SIG-M5 treated with dmso at 0.1 percent for 504 hours (cell line): ENCODE data around the gene PRDM16.

Experiments
- DNase-seq: peaks from one replicate; lab custom pipeline; 2025; ENCODE audit not compliant: unreplicated experiment; lab: John Stamatoyannopoulos, UW

The PRDM16 gene

GRCh38 chr1:3403388-3404231 is 334.6 kb downstream of the PRDM16 start:
- DNase-seq: no peak

- no peak for DNase-seq
Measured at GRCh38 chr1:3404301-3404700, 335.3 kb downstream of the PRDM16 start.

- DNase-seq: no peak
Measured at GRCh38 chr1:3404801-3405200, 335.8 kb downstream of the PRDM16 start.

- no peak for DNase-seq
Measured at GRCh38 chr1:3405491-3405890, 336.5 kb downstream of the PRDM16 start.

- no peak for DNase-seq
Measured at GRCh38 chr1:3405974-3406867, 337.2 kb downstream of the PRDM16 start.

- no peak for DNase-seq
Measured at GRCh38 chr1:3407021-3407420, 338.0 kb downstream of the PRDM16 start.

GRCh38 chr1:3408751-3409266 is 339.8 kb downstream of the PRDM16 start:
- DNase-seq: no peak

- no peak for DNase-seq
Measured at GRCh38 chr1:3409366-3410141, 340.6 kb downstream of the PRDM16 start.

GRCh38 chr1:3410142-3410925 is 341.3 kb downstream of the PRDM16 start:
- DNase-seq: no peak

- no peak for DNase-seq
Measured at GRCh38 chr1:3411806-3412205, 342.8 kb downstream of the PRDM16 start.

GRCh38 chr1:3412376-3412775 is 343.4 kb downstream of the PRDM16 start:
- DNase-seq: no peak

GRCh38 chr1:3413975-3414710 is 345.1 kb downstream of the PRDM16 start:
- no peak for DNase-seq

GRCh38 chr1:3415260-3416090 is 346.5 kb downstream of the PRDM16 start:
- DNase-seq: no peak

- DNase-seq: no peak
Measured at GRCh38 chr1:3417082-3417739, 348.2 kb downstream of the PRDM16 start.

GRCh38 chr1:3417934-3418333 is 348.9 kb downstream of the PRDM16 start:
- DNase-seq: no peak

- no peak for DNase-seq
Measured at GRCh38 chr1:3418600-3418999, 349.6 kb downstream of the PRDM16 start.

- DNase-seq: no peak
Measured at GRCh38 chr1:3419415-3420204, 350.6 kb downstream of the PRDM16 start.
